Caki2 (cell line): ENCODE measurements around the gene DAND5. TPM values are rescaled to one million over a fixed set of nuclear protein-coding genes. Genes with fewer than 3 reads are reported as not detected.

Source experiments
- total RNA-seq: library from RNA; depleted of rRNA; stranded (reverse); fragments of >200 nt; shearing (Covaris generic); gene quantifications from 2 replicates; pipeline ENCODE4 v1.2.3, GENCODE V29; 2014; ENCODE audit warnings: low replicate concordance; rRNA removed

DAND5 gene
- total RNA-seq, 1 experiment from 2014 or later = not detected

Other genes with a start within 250 kb of the DAND5 start
- gene TNPO2, start 245.6 kb upstream of the DAND5 start, total RNA-seq = 35.2 and 39.7 TPM in 2 replicates
- gene TRIR, start 234.9 kb upstream of the DAND5 start, total RNA-seq = 607 and 626 TPM in 2 replicates
- 210 and 211 TPM in 2 replicates for gene GET3, start 232.1 kb upstream of the DAND5 start, total RNA-seq
- gene BEST2, start 217.8 kb upstream of the DAND5 start, total RNA-seq = not detected in 2 replicates
- 17.8 and 18.1 TPM in 2 replicates for gene HOOK2, start 194.0 kb upstream of the DAND5 start, total RNA-seq
- 63.3 and 74.5 TPM in 2 replicates for gene JUNB, start 178.1 kb upstream of the DAND5 start, total RNA-seq
- not detected in 2 replicates for gene PRDX2, start 167.8 kb upstream of the DAND5 start, total RNA-seq
- gene THSD8, start 167.5 kb upstream of the DAND5 start, total RNA-seq = not detected in 2 replicates
- gene RNASEH2A, start 163.0 kb upstream of the DAND5 start, total RNA-seq = 94.5 and 126 TPM in 2 replicates
- not detected in 2 replicates for gene RTBDN, start 135.0 kb upstream of the DAND5 start, total RNA-seq
- 1.8 and 20.8 TPM in 2 replicates for gene MAST1, start 131.1 kb upstream of the DAND5 start, total RNA-seq
- 68.6 and 83.9 TPM in 2 replicates for gene DNASE2, start 88.1 kb upstream of the DAND5 start, total RNA-seq
- 3.5 TPM in 1 of 2 replicates, not detected in the other for gene KLF1, start 82.4 kb upstream of the DAND5 start, total RNA-seq
- 38.0 and 66.1 TPM in 2 replicates for gene GCDH, start 78.4 kb upstream of the DAND5 start, total RNA-seq
- gene SYCE2, start 50.3 kb upstream of the DAND5 start, total RNA-seq = 4.0 TPM in 2 replicates
- gene FARSA, start 35.9 kb upstream of the DAND5 start, total RNA-seq = 100 and 120 TPM in 2 replicates
- 846 and 992 TPM in 2 replicates for gene CALR, start 31.0 kb upstream of the DAND5 start, total RNA-seq
- 211 and 217 TPM in 2 replicates for gene RAD23A, start 23.7 kb upstream of the DAND5 start, total RNA-seq
- 102 and 117 TPM in 2 replicates for gene GADD45GIP1, start 12.4 kb upstream of the DAND5 start, total RNA-seq
- 1.2 and 4.5 TPM in 2 replicates for gene NFIX, start 25.9 kb downstream of the DAND5 start, total RNA-seq
- not detected in 2 replicates for gene LYL1, start 133.3 kb downstream of the DAND5 start, total RNA-seq
- gene TRMT1, start 147.2 kb downstream of the DAND5 start, total RNA-seq = 107 and 166 TPM in 2 replicates
- gene NACC1, start 148.7 kb downstream of the DAND5 start, total RNA-seq = 59.3 and 86.8 TPM in 2 replicates
- gene STX10, start 180.8 kb downstream of the DAND5 start, total RNA-seq = 172 and 177 TPM in 2 replicates
- gene IER2, start 180.8 kb downstream of the DAND5 start, total RNA-seq = 29.3 and 37.1 TPM in 2 replicates